NCI-H2171 treated with DMSO at 0.1 percent for 48 hours (cell line): Measurements from ENCODE around the gene CUEDC1.
A peak's percentile ranks its signal among the peaks of the same experiment; 100 is the strongest.

Experiments
- DNase-seq: peaks from one replicate; lab custom pipeline; 2025; lab: John Stamatoyannopoulos, UW

CUEDC1 gene

DNA sequence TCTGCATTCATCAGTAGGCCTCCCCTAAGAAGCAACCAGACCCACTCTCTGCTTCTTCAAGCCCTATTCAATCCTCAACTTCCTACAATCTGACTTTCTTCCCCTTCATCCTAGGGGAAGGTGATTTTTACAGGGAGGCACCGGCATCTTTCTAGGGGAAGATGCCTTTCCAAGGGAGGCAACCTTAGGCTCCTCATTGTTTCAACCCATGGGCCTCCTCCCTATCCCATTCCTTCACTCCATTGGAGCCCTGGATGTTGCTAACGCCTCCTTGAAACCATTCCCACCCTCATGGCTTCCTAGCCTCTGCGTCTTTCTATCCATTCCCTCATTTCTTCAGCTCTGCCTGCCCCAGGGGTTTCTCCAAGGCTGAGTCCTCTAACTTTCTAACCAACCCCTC lies 2.7 kb upstream of the CUEDC1 start:
- DNase-seq: no peak

DNA sequence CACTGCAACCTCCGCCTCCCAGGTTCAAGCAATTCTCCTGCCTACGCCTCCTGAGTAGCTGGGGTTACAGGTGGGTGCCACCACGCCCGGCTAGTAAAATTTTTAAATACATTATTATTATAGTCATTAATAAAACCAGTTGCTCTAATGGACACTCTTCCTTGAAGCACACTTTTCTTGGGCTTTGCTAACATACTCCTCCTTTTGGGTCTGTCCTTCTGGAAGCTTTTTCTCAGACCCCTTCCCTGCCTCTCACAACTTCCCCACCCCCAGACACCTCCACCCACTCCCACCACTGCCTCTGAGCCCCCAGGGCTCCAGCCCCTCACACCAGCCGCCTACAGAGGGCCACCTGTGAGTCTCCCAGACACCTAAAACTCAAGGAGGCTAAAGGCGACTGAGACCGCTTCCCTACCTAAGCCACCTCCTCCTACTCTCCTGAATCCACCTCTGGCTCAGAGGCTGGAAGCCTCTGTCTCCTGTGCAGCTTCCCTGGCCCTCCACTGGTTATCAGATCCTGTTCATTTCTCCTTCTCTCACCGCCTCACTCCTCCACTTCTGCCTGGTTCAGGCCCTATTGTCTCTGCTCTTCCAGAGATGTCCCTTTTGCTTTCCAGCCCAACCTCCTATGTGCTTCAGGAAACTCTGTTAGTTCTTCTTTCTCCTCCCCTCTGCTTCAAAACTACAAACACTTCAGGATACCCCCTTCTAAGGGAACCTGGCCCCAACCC lies 2.1 kb upstream of the CUEDC1 start:
- no peak for DNase-seq

DNA sequence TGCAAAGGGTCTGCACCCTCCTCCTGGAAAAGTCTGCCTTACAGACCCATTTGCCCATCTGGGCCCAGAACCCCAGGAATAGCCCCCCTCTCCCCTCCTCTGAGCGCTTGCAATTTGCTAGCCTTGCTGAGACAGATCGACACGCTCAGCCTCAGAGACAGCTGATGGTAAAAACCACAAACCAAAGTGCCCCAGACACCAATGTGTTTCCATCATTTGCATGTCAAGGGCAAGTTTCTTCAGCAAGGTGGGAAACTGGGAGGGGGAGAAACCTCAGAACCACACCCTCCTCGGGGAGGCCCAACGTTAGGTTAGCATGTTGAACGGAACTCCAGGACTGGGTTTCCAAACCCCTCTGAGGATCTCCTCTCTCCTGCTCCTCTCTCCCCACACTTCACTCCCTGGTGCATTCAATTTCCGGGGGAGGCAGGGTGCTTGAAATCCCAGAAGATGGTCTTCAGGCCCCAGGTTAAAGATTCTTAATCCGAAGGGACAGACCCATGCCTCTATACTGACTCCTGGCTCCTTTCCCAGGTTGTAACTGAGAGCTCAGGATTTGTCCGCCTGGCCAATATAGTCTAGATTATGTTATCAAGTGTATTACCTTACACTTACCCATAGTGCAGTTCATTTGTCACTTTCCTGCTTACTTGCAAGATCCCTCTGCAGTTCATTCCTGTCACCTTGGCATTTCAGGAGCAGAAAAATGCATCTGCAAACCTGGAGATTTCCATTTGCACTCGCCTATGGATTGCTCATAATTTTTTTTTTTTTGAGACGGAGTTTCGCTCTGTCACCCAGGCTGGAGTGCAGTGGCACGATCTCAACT lies 1.3 kb upstream of the CUEDC1 start:
- DNase-seq: peak; percentile 84

DNA sequence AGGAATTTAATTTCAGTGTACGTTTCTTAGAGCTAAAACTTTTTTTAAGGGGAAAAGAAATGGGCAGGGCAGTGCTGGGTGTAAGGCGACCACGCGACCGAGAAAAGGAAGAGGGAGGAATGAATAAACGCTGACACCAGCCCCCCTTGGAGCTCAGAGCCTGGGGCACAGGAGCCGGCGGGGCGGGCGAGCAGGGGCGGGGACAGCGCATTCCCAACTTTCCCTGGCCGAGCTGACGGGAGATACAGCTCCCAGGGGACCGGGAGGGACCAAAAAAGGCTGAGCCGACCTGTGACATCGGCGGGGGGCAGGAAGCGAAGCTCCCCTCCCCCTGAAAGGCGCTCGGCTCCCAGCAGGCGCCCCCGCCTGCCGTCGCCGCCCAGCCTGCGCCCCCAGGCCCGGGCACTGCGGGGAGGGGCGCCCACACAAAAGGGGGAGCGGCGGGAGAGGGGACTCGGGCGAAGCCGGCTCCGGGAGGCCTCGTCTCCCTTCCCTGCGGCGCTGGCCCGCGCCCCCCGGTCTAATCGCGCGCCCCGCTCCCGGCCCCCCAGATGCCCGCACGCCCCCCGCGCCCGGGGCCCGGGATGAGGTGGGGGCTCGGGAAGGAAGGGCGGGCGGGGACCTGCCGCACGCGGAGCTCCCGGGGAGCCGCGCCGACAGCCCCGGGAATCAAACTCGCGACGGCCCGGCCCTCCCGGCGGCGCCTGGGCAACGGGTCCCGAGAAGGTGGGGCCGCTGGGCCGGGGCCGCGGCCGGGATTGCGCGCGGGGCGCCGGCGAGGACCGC lies 622 bp downstream of the CUEDC1 start:
- DNase-seq: peak; percentile 91

DNA sequence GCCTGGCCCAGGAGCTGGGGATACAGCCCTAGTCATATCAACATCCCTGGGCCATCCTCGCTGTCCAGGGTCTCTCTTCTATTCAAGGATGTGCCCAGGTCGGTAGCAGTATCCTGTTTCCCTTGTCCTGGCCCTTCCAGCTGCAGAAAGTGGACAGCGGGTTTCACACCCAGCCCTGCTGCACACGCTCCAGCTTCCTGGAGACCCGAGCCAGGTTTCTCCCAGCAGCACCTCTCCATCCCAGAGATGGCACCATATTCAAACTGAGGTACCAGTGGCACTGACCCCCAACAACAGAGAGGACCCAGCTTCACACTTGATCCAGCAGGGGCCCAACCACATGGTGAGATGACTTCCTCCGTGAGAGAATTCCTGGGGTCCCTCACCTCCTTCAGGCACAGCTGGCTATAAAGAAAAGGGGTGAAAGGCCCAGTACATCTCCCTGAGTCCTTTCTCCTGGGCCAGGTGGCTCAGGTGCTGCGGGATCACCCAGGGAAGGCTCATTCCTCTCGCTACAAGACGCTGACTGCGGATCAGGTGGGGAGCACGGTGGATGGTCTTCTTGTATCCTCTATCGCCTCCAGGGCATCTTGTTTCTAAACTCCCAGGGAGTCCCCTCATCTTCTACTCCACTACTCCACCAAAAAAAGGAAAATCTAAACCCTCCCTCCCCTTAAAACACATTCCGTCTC lies 1.4 kb downstream of the CUEDC1 start:
- no peak for DNase-seq

DNA sequence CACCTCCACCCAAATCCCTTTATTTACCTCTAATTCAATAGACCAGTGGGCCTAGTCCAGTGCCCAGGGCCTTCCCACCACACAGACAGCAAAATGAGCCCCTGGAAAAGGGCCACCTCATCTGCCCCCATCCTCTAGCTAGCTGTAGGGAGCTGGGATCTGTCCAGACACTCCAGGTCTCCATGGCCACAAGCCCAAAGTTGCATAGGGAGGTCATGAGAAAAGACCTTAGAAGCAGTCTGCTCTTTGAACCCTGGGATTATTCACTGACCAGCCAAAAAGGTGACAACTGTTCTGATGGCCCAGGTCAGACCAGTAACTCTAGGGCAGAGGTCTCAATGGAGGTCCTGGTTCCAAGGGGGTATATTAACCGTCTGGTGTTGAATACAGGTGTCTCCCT lies 2.0 kb downstream of the CUEDC1 start:
- DNase-seq: no peak

DNA sequence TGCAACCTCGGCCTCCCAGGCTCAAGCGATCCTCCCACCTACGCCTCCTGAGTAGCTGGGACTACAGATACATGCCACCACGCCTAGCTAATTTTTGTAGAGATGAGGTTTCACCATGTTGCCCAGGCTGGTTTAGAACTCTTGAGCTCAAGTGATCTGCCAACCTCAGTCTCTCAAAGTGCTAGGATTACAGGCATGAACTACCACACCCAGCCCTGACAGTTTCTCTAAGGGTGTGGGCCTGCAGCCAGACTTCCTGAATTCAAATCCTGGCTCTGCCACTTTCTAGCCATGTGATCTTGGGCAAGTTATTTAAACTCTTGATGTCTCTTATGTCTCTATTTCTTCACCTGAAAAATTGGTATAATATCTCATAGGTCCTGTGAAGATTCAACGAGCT lies 5.6 kb downstream of the CUEDC1 start:
- DNase-seq: no peak

DNA sequence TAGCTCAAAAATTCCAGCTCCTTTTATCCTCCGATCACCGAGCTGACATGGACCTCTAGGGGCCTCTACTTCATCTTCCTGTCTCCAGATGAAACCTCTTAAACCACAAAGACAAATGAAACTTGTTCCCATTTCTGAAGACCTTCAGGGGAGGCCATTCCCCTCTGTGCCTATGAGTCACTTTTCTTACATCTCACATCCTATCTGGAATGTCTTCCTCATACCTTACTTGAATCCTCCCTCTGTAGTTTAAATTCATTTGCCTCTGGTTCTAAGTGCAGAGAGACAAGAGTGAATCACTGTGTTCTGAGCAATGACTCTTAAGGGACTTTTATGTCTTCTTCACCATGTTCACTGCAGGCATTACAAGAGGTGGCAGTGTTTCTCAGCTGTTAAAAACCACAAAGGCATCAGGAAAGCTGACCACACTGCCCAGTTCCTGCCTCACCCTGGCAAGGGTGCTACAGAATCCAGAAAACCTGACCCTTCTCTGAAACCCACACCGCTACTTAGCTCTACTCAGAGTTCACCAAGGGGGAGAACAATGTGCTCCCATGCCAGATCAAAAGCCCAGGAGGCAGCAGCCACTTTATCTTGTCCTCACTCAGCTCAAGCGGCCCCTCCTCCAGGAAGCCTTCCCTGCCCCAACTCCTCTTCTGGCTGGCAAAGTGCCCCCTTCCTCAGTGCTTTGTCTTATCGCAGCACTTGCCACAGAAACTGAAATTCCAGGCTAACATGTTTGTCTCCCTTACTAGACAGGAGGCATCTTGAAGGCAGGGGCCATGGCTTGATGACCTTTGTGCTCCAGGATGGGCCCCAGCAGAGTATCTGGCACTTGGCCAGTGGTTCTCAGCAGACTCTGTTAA lies 6.4 kb downstream of the CUEDC1 start:
- DNase-seq: no peak

DNA sequence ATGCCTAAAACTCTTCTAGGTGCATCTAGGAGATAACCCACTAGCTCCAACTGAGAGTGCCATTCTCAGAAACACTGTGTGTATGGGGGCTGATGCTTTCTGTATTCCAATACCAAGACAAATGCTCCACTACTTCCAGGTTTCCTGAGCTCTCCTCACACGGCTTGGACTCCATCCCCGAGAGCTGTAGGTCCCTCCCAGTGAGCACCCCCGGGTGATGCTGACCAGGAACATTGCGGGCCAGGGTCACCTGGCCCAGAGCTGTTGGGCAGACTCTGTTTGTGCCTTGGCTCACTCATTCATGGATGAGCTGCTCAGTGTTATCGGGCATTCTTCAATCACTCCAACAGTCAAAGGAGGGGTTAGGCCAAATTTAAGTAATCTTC lies 7.0 kb downstream of the CUEDC1 start:
- DNase-seq: no peak

DNA sequence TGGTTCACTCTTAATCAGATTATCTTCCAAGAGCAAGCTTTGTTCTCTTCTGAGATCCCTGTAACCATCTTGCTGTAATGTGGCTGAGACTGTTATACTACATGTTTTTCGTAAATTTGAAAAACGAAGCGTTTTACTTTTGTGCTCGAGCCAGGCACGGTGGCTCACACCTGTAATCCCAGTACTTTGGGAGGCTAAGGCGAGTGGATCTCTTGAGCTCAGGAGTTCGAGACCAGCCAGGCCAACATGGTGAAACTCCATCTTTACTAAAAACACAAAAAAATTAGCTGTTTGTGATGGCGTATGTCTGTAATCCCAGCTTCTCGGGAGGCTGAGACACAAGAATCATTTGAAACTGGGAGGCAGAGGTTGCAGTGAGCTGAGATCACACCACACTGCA lies 7.8 kb downstream of the CUEDC1 start:
- no peak for DNase-seq

DNA sequence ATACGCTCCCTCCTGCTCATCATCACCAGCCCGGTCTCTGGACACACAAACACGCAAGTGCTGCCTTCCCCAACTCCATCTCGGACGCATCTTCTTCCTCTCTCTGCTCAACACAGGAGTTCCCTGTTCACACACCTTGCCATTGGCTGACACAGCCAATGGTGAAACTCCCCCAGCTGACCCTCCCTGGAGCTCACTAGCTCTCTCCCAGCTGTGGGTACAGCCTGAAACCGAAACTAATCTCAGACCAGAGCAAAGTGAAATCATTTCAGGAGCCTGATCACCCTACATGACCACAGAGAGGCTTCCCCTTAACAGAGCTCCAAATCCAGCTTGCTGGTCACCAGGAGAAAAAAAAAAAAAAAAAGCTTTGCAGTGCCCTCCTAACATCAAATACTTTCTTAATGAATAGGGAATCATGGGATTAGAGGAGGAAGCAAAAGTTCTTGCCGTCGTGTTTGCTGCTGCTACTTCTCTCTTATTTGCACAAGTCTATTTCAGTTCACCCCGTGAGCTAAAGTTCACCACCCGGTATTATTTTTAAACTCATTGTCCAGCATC lies 8.3 kb downstream of the CUEDC1 start:
- no peak for DNase-seq

DNA sequence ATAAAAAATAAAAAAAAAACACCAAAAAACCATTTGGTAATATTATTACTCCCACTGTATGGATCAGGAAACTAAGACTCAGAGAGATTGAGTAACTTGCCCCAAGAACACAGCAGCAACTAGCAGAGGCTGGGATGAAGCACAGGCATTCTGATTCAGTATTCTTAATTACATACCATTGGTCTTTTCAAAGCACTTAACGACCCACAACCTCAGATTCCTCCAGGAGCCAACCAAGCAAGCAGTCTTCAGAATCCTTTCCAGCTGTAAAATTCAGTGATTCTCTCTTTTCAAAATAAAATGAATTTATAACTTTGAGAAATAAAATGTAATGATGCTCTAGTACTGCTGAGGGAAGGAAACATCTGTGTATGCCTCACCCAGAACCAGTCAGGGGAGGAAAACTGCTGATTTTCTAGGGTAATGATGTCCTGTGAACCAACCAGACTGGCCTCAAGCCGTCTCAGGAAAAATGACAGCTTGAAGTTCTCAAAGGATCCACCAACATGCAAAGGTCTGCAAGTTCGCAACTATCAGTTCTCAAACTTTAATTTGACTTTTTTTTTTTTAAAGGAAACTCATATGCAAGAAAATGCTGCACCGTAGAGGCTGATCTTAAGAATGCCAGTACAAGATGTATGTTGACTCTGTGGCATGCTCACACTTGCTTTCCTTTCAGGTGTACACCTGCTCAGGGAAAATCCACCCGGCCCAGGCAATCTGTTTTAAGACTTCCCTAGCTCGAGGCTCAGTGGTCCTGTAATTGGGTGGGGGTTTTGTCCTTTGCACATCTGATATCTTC lies 9.0 kb downstream of the CUEDC1 start:
- peak; percentile 79 for DNase-seq

DNA sequence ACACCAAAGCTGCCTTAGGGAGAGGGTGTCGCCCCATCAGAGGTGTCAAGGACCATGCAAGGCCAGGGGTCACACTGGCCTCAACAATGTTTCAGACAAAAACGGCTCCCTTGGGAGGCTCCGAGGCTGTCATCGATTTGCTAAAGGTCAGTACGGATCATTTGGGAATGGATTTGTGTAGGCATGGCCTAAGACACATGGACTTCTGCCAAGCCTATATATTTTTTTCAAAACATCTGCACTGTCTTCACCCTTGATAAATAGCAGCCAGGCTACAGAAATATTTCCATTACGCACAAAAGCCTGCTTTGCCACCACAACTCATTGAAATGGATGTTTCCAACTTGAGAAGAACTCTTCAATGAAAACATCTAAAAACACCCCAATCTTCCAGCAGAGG lies 10.3 kb downstream of the CUEDC1 start:
- DNase-seq: no peak

DNA sequence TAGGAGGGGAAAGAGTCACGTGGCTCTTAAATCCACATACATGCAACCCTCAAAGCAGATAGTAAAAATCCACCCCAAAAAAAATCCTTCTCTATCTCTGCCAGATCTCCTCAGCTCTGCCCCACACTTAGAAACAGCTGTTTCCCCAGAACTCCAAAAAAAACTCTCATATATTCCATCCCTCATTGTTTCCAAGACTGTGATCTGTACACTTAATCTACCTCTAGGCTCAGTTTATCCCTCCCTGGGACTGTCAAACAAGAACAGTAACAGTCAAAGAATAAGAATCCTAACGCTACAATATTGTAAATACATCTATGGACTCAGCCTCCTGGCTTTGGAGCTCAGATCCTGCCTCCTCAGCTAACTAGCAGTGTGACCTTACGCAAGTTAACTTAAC lies 11.6 kb downstream of the CUEDC1 start:
- DNase-seq: no peak

DNA sequence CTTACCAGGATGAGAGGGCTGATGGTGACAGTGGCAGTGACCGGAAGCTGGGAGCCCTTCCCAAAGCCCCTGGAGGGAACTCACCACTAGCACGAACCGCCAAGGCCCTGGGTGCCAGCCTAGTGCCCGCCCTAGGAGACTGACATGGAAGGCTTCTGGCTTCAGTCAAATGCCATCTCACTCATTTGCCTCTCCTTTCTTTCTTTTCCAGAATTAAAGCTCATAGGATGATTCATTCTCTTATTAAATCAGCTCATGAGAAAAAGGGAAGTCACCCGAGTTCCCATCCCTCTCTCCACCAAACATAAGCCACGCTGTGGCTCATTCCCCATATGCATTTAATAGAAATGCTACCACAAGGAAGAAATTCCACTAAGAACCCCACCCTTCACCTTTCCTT lies 12.1 kb downstream of the CUEDC1 start:
- no peak for DNase-seq

DNA sequence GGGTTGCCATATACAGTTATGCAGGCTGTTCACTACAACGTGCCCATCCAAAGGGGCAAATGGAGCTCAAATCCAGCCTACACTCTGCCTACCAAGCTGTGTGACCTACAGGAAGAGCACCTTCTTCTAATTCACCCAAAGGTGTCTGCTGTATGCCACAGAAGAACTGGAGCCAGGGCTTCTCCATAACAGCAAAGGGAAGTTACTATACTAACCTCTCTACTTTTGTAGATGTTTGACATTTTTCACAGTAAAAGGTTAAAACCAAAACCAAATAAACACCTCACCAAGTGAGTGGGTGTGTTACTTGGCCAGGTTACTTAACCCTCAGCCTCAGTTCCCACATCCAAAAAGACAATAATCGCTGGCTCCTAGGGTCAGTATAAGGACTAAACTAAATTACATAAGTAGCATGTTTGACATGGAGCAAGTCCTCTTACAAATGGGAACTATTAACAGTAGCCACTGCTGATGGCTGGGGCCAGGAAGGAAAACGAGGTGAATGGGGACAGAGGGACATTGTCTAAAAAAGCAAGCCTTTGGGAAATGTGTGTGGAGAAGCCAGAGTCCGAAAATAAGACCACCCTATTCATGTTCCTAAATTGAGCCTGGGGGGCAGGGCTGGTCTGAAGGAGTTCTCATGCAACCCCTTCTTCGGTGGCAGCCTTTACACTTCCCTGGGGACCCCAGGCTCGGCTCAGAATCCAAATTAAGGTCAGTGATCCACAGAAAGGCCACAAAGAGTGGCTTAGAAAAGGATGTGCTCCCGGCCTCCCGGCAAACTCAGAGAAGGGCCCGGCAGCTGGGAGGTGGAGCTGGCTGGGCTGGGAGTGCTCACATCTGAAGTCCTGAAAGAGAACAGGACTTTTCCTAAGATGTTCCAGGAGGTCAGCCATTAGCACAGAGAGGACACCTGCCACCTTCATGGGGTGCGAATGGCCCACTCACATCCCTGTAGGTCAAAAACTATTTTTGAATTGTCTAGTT lies 13.5 kb downstream of the CUEDC1 start:
- no peak for DNase-seq

DNA sequence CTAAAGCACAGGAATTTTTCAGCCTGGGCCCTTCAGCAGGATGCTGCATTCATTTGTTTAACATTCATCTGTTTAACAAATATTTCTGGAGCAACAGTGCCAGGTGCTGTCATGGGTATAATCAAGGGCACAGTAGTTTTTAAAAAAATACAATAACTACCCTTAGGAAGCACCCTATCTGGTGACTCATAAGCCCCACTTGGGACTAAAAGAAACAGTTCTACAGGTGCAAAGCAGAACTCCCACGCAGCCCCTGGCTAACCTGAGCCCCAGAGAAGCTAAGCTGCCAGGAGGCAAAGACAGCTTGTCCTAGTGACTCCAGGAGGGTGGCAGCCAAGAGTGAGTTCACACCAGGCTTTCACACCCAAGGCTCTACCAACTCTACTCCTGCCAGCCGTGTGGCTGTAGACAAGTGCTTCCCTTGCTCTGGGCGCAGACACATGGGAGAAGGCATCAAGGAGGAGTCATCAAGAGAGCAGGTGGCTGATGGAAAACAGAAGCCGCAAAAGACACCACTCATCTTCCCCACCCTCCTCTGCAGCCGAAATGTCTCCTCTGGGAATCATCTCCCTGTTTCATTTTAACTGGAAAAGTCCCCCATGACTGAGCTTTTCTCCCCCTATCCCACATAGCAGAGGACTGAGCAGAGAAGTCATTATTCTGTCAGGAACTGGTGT lies 14.4 kb downstream of the CUEDC1 start:
- peak; percentile 97 for DNase-seq

DNA sequence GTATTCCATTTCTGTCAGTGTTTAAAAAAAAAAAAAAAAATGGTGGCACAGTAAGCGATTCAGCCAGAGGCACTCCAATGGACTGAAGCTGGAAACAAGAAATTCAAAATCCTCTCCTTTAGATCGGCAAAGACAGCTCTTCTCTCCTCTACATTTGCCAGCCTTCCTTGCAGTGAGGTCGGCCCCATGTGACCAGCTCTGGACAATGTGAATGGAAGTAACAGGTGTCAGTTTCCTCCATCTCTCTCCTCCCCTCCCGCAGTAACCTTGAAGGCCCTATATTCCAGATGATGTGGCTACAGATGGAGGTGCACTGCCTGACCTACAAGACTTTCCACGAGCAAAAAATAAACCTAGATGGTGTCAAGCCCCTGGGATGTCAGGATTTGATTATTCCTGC lies 15.0 kb downstream of the CUEDC1 start:
- peak; percentile 90 for DNase-seq
